Heart left ventricle (tissue), 13 donors: Measurements from ENCODE around the gene AGPAT4.

Experiments
- POLR2A ChIP-seq, 2 donors: fragments of 450-650 bp; IDR thresholded peaks; one replicate each; pipeline ENCODE4 v1.6.1; 2017; ENCODE audit warnings: antibody characterized with exemption in 2 of 2, mild to moderate bottlenecking in 2 of 2, moderate library complexity in 2 of 2
- TF ChIP-seq, protein P1 (sequence below), 12 donors: fragments of 200-600 bp; sonication (generic) in 4 of 12; IDR thresholded peaks; one replicate each; pipeline versions ENCODE4 v1.5.0 to v1.8.0; 2018 to 2022; ENCODE audit warnings: antibody characterized with exemption in 12 of 12, mild to moderate bottlenecking in 5 of 12
- donor health status: ischemic (EF 13 %, LVEDD 7.1; RV severe dilation, severe dysfunction).
- donor health status: DM: no; HTN: yes; CAD: no.
- donor health status: DM: no; HTN: no; CAD: no.
- donor health status: ischemic (EF 25% LVEDD 6.9; RV normal size, moderate dysfunction).
- donor health status: ischemic (EF 25% LVEDD 5.7; RV mildly dilated, moderate dysfunction).
- donor health status: ischemic (EF 35%, LVEDD 5.7; RV mildly dilated, moderate dysfunction).
- donor health status: nonischemic (EF 11% LVEDD 7.7; RV severe dilation, severe dysfunction).
- donor health status: DM: yes; HTN: yes; CAD: no.
- donor health status: PGD.
- donor health status: ischemic (EF 29% LVEDD 5.4; RV normal size, mild dysfunction).
- donor health status: nonischemic (EF 23%, LVEDD 6.1; RV moderate dilation, normal function).

DNA sequence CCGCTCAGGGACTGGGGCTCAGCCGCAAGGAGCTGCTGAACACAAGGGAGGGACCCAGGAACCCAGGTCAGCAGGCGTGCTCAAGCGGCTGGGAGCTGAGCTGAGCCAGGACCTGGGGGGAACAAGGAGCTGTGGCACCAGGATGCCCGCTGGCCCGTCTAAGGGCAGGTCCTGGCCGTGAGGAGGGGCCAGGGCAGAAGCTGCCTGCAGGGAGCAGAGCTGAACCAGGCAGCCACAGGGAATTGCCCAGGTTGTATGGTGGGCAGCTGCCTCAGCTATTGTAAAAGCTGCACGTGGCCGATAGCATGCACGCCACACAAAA is 133.3 kb downstream of the AGPAT4 start:
- TF ChIP-seq, protein P1, sequence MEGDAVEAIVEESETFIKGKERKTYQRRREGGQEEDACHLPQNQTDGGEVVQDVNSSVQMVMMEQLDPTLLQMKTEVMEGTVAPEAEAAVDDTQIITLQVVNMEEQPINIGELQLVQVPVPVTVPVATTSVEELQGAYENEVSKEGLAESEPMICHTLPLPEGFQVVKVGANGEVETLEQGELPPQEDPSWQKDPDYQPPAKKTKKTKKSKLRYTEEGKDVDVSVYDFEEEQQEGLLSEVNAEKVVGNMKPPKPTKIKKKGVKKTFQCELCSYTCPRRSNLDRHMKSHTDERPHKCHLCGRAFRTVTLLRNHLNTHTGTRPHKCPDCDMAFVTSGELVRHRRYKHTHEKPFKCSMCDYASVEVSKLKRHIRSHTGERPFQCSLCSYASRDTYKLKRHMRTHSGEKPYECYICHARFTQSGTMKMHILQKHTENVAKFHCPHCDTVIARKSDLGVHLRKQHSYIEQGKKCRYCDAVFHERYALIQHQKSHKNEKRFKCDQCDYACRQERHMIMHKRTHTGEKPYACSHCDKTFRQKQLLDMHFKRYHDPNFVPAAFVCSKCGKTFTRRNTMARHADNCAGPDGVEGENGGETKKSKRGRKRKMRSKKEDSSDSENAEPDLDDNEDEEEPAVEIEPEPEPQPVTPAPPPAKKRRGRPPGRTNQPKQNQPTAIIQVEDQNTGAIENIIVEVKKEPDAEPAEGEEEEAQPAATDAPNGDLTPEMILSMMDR (IDR thresholded peaks at IDR 0.05): no peak
- TF ChIP-seq POLR2A (IDR thresholded peaks at IDR 0.05): no peak
